Kidney epithelial cell (primary cell): ENCODE results near the gene C1orf174. TPM values are rescaled to one million over a fixed set of nuclear protein-coding genes. Genes with fewer than 3 reads are reported as not detected.

ENCODE experiments used
- DNase-seq: peaks from one replicate; pipeline ENCODE4 v3.0.0-alpha.2; 2010; ENCODE audit warnings: low read depth
- H3K27me3 ChIP-seq: 2 replicates; pipeline ENCODE4 v1.6.0; 2011; ENCODE audit warnings: low read length; ENCODE audit not compliant: control insufficient read depth, insufficient read depth
- H3K36me3 ChIP-seq: 2 replicates; pipeline ENCODE4 v1.5.1; 2011; ENCODE audit warnings: low read length; ENCODE audit not compliant: control insufficient read depth, insufficient read depth
- H3K4me3 ChIP-seq: 2 replicates; pipeline ENCODE4 v1.5.1; 2011; ENCODE audit warnings: low read depth, mild to moderate bottlenecking, control low read depth, low read length
- CTCF ChIP-seq: IDR thresholded peaks from 2 replicates; pipeline ENCODE4 v1.5.1; 2011; ENCODE audit warnings: mild to moderate bottlenecking, moderate library complexity, low read length, control low read depth, inconsistent platforms; ENCODE audit not compliant: insufficient read depth, poor library complexity, severe bottlenecking
- total RNA-seq: library from RNA; depleted of rRNA; stranded (reverse); fragments of >200 nt; gene quantifications from 2 replicates; pipeline ENCODE4 v1.2.3, GENCODE V29; 2015

C1orf174 gene
- total RNA-seq, 1 donor from 2014 or later = 33.3 TPM

GRCh38 chr1:3905266-3905952 is 5.3 kb upstream of the C1orf174 start:
- no peak for DNase-seq
- peaks cover 11% of the 10 kb centered on the region for H3K27me3 ChIP-seq

GRCh38 chr1:3904843-3905185 is 4.7 kb upstream of the C1orf174 start:
- TF ChIP-seq CTCF = no peak
- Histone ChIP-seq H3K27me3 (peaks cover 8% of the 10 kb centered on the region), H3K4me3 (no peak overlapping the region), H3K36me3 (no peaks in the 10 kb centered on the region)
- no peak for DNase-seq

More at GRCh38 chr1:3905266-3905952, 5.3 kb upstream of the C1orf174 start:
- Histone ChIP-seq H3K36me3 (no peaks in the 10 kb centered on the region), H3K4me3 (no peak overlapping the region)
- TF ChIP-seq CTCF = no peak

- Histone ChIP-seq H3K27me3 (peaks cover 8% of the 10 kb centered on the region), H3K4me3 (no peak overlapping the region), H3K36me3 (no peaks in the 10 kb centered on the region)
- TF ChIP-seq CTCF = no peak
- no peak for DNase-seq
Observed at GRCh38 chr1:3904006-3904842, 4.2 kb upstream of the C1orf174 start.

GRCh38 chr1:3903141-3904005 is 3.3 kb upstream of the C1orf174 start:
- H3K36me3 ChIP-seq = no peaks in the 10 kb centered on the region
- TF ChIP-seq CTCF = no peak
- H3K27me3 ChIP-seq = peaks cover 4% of the 10 kb centered on the region
- no peak for DNase-seq
- H3K4me3 ChIP-seq = no peak overlapping the region

- TF ChIP-seq CTCF = no peak
- H3K36me3 ChIP-seq = no peaks in the 10 kb centered on the region
- no peak for DNase-seq
- H3K4me3 ChIP-seq = no peak overlapping the region
- H3K27me3 ChIP-seq = peaks cover 1% of the 10 kb centered on the region
Observed at GRCh38 chr1:3902571-3903091, 2.6 kb upstream of the C1orf174 start.
